IMR-90 (cell line): Measurements from ENCODE around the gene USP53. TPM values are rescaled to one million over a fixed set of nuclear protein-coding genes. Genes with fewer than 3 reads are reported as not detected.

ENCODE experiments used
- ATAC-seq: fragments of 200-7000 bp; cut with Tn5 transposase; 2 replicates; pipeline ENCODE4 v1.9.1; 2020; ENCODE audit warnings: low read depth, mild to moderate bottlenecking, moderate library complexity
- BruUV-seq: library from RNA; stranded (reverse); fragments of 400-500 nt; replicated peaks from 2 replicates; lab custom pipeline; 2021; lab: Mats Ljungman, UMichigan
- CTCF ChIA-PET: fragments of 300-600 bp; formaldehyde crosslinking; extraction: SDS; loops from one replicate; lab custom pipeline; 2021; ENCODE audit warnings: antibody characterized with exemption; lab: Yijun Ruan, JAX
- POLR2A ChIA-PET: fragments of 300-600 bp; sonication (Branson Sonifier 250); formaldehyde crosslinking; loops from one replicate; lab custom pipeline; 2022; ENCODE audit warnings: antibody characterized with exemption; ENCODE audit not compliant: unreplicated experiment; lab: Charles Lee
- DNase-seq: peaks from one replicate; pipeline ENCODE4 v3.0.0; 2013
- H2AFZ ChIP-seq: replicated peaks from 2 replicates; pipeline ENCODE3; 2013; ENCODE audit warnings: low read length, mild to moderate bottlenecking; ENCODE audit not compliant: poor library complexity
- H2AK5ac ChIP-seq: 2 replicates; pipeline ENCODE4 v1.6.1; 2013; ENCODE audit warnings: low read depth, low read length, inconsistent platforms
- H2AK9ac ChIP-seq: replicated peaks from 2 replicates; pipeline ENCODE3; 2013; ENCODE audit warnings: mild to moderate bottlenecking, low read depth, low read length, moderate library complexity; ENCODE audit not compliant: poor library complexity
- H2BK120ac ChIP-seq: 2 replicates; pipeline ENCODE4 v1.6.1; 2013; ENCODE audit warnings: low read depth, low read length, inconsistent platforms
- H2BK15ac ChIP-seq: 3 replicates; pipeline ENCODE4 v1.6.1; 2013; ENCODE audit warnings: low read depth, low read length, inconsistent platforms
- H2BK20ac ChIP-seq: 2 replicates; pipeline ENCODE4 v1.6.1; 2013; ENCODE audit warnings: low read depth, mild to moderate bottlenecking, inconsistent platforms, low read length, moderate library complexity
- H2BK5ac ChIP-seq: 2 replicates; pipeline ENCODE4 v1.6.1; 2013; ENCODE audit warnings: mild to moderate bottlenecking, low read depth, low read length, inconsistent platforms; ENCODE audit not compliant: poor library complexity, severe bottlenecking
- H3K14ac ChIP-seq: replicated peaks from 2 replicates; pipeline ENCODE4 v1.6.1; 2013; ENCODE audit warnings: low read depth, low read length, inconsistent platforms
- H3K18ac ChIP-seq: 2 replicates; pipeline ENCODE4 v1.6.1; 2013; ENCODE audit warnings: low read depth, low read length, control low read depth
- H3K23ac ChIP-seq: 2 replicates; pipeline ENCODE4 v1.6.1; 2013; ENCODE audit warnings: low read depth, low read length, inconsistent platforms
- H3K27ac ChIP-seq: 2 replicates; pipeline ENCODE4 v1.5.1; 2013; ENCODE audit warnings: mild to moderate bottlenecking, control low read depth, low read length; ENCODE audit not compliant: insufficient read depth
- H3K27me3 ChIP-seq: 2 replicates; pipeline ENCODE4 v1.6.1; 2013; ENCODE audit warnings: low read length; ENCODE audit not compliant: control insufficient read depth, insufficient read depth
- H3K36me3 ChIP-seq: 2 replicates; pipeline ENCODE4 v1.6.1; 2013; ENCODE audit warnings: low read length, mixed read lengths; ENCODE audit not compliant: control insufficient read depth, insufficient read depth
- H3K4ac ChIP-seq: 2 replicates; pipeline ENCODE4 v1.6.1; 2013; ENCODE audit warnings: low read depth, low read length, inconsistent platforms
- H3K4me1 ChIP-seq: 2 replicates; pipeline ENCODE4 v1.6.1; 2013; ENCODE audit warnings: low read length, mixed read lengths; ENCODE audit not compliant: control insufficient read depth, insufficient read depth
- H3K4me2 ChIP-seq: 2 replicates; pipeline ENCODE4 v1.6.1; 2013; ENCODE audit warnings: low read depth, mild to moderate bottlenecking, control low read depth, low read length, moderate library complexity
- H3K4me3 ChIP-seq: 2 replicates; pipeline ENCODE4 v1.5.1; 2013; ENCODE audit warnings: low read depth, mild to moderate bottlenecking, control low read depth, low read length, moderate library complexity; ENCODE audit not compliant: insufficient read depth
- H3K56ac ChIP-seq: 2 replicates; pipeline ENCODE4 v1.6.1; 2013; ENCODE audit warnings: low read length, inconsistent platforms; ENCODE audit not compliant: insufficient read depth; ENCODE audit errors: extremely low read depth
- H3K79me1 ChIP-seq, 2 experiments: 2 replicates each; pipeline ENCODE4 v1.6.1; 2013; ENCODE audit warnings: low read length in 2 of 2, inconsistent platforms in 1 of 2, low read depth in 1 of 2
- H3K9ac ChIP-seq: 2 replicates; pipeline ENCODE4 v1.6.1; 2013; ENCODE audit warnings: low read depth, low read length, control low read depth
- H3K9me1 ChIP-seq: 2 replicates; pipeline ENCODE4 v1.6.1; 2013; ENCODE audit warnings: low read length, inconsistent platforms; ENCODE audit not compliant: insufficient read depth
- H3K9me3 ChIP-seq: 2 replicates; pipeline ENCODE4 v1.6.1; 2013; ENCODE audit warnings: low read length; ENCODE audit not compliant: control insufficient read depth, insufficient read depth
- H4K20me1 ChIP-seq: 2 replicates; pipeline ENCODE4 v1.6.1; 2013; ENCODE audit warnings: low read length, inconsistent platforms; ENCODE audit not compliant: insufficient read depth
- H4K5ac ChIP-seq: 2 replicates; pipeline ENCODE4 v1.6.1; 2013; ENCODE audit warnings: mild to moderate bottlenecking, low read depth, low read length, control low read depth
- H4K8ac ChIP-seq, 2 experiments: 2 replicates each; pipeline ENCODE4 v1.6.1; 2013; ENCODE audit warnings: low read depth in 2 of 2, low read length in 2 of 2, control low read depth in 1 of 2, inconsistent platforms in 1 of 2
- H4K91ac ChIP-seq: 2 replicates; pipeline ENCODE4 v1.6.1; 2013; ENCODE audit warnings: low read depth, low read length, inconsistent platforms; ENCODE audit not compliant: insufficient read depth
- BHLHE40 ChIP-seq: fragments of 150-350 bp; IDR thresholded peaks from 2 replicates; pipeline ENCODE4 v1.6.1; 2016; ENCODE audit warnings: mild to moderate bottlenecking, low read depth, low read length
- CEBPB ChIP-seq: IDR thresholded peaks from 2 replicates; pipeline ENCODE4 v1.6.1; 2012; ENCODE audit warnings: low read depth, low read length, improper control_type of control experiment
- CHD1 ChIP-seq: IDR thresholded peaks from 2 replicates; pipeline ENCODE4 v1.6.1; 2012; ENCODE audit warnings: low read depth, low read length, improper control_type of control experiment
- ELK1 ChIP-seq: fragments of 150-350 bp; IDR thresholded peaks from 2 replicates; pipeline ENCODE4 v1.6.1; 2016; ENCODE audit warnings: low read depth, mild to moderate bottlenecking, low read length, moderate library complexity, borderline replicate concordance
- MXI1 ChIP-seq: IDR thresholded peaks from 2 replicates; pipeline ENCODE4 v1.6.1; 2012; ENCODE audit warnings: low read depth, mild to moderate bottlenecking, low read length, moderate library complexity, borderline replicate concordance
- NFE2L2 ChIP-seq: fragments of 150-350 bp; IDR thresholded peaks from 2 replicates; pipeline ENCODE4 v1.6.1; 2016; ENCODE audit warnings: low read depth, mild to moderate bottlenecking, low read length
- RFX5 ChIP-seq: IDR thresholded peaks from 2 replicates; pipeline ENCODE4 v1.8.0; 2012; ENCODE audit warnings: low read depth, mild to moderate bottlenecking, low read length, moderate library complexity
- USF2 ChIP-seq: fragments of 150-350 bp; IDR thresholded peaks from 2 replicates; pipeline ENCODE4 v1.6.1; 2017; ENCODE audit warnings: mild to moderate bottlenecking, antibody characterized with exemption, low read length, low read depth
- WGBS, 2 experiments: methylation state at CpG; one replicate each; pipeline versions ENCODE4 v1.1.5 to v1.1.7; 2013; ENCODE audit warnings: missing lambda C conversion rate in 2 of 2; ENCODE audit not compliant: insufficient read length in 1 of 2; ENCODE audit errors: extremely low coverage in 2 of 2; 5-methylcytosine and 5-hydroxymethylcytosine counted together
- dilution Hi-C: fragments of 300-500 bp; cut with HindIII; formaldehyde crosslinking; loops from one replicate; pipeline ENCODE4 v1.14.3; 2018; ENCODE audit warnings: low sequenced_read_pairs; ENCODE audit not compliant: unreplicated experiment
- in situ Hi-C: fragments of 300-500 bp; cut with MboI; formaldehyde crosslinking; loops from 3 replicates; pipeline ENCODE4 v1.14.3; 2019; ENCODE audit warnings: low sequenced_read_pairs, inconsistent platforms, mixed read lengths
- intact Hi-C: fragments of 100-400 bp; cut with micrococcal nuclease; formaldehyde crosslinking; loops from 2 replicates; pipeline ENCODE4 v1.10.0; 2022
- polyA plus RNA-seq, 3 experiments: library from polyadenylated mRNA; depleted of rRNA; stranded (reverse); fragments of >200 nt; gene quantifications; 2 replicates each; pipeline ENCODE4 v1.2.3, GENCODE V29; 2012; ENCODE audit warnings: low replicate concordance in 1 of 3
- total RNA-seq: library from RNA; depleted of rRNA; stranded (reverse); fragments of >200 nt; gene quantifications from 2 replicates; pipeline ENCODE4 v1.2.3, GENCODE V29; 2012

The USP53 gene
- total and polyA plus RNA-seq, 2 of the 4 experiments (the other 2 are of a cell fraction), result 11.2 to 24.0 TPM

GRCh38 chr4:119240568-119240967 lies 28.1 kb downstream of the USP53 start:
- peaks cover 15 to 20% of the 10 kb centered on the region in 2 experiments; a peak in 3 of 4 replicates for H3K79me1 ChIP-seq
- dilution Hi-C loops, result no loop called here
- no peak overlapping the region for H3K4ac ChIP-seq
- in situ Hi-C loops, result no loop called here
- no peaks in the 10 kb centered on the region for H3K27me3 ChIP-seq
- no peak overlapping the region for H2BK20ac ChIP-seq
- H3K4me3 ChIP-seq, result no peak overlapping the region
- peaks cover 6% of the 10 kb centered on the region for H3K36me3 ChIP-seq
- ATAC-seq, result no peak
- H2AFZ ChIP-seq, result no peak overlapping the region
- no peak overlapping the region for H2BK5ac ChIP-seq
- H4K8ac ChIP-seq, result no peak overlapping the region
- no peaks in the 10 kb centered on the region for H3K9me1 ChIP-seq
- no peak overlapping the region for H3K56ac ChIP-seq
- no peak overlapping the region for H2AK9ac ChIP-seq
- H2BK15ac ChIP-seq, result no peak overlapping the region
- DNase-seq, result no peak
- CTCF ChIA-PET, result no interaction called here
- no peak overlapping the region for H2AK5ac ChIP-seq
- H3K27ac ChIP-seq, result no peak overlapping the region
- H2BK120ac ChIP-seq, result no peak overlapping the region
- H4K5ac ChIP-seq, result no peak overlapping the region
- H3K9me3 ChIP-seq, result no peaks in the 10 kb centered on the region
- H3K4me2 ChIP-seq, result no peak overlapping the region
- TF ChIP-seq ELK1, result no peak
- no peak for TF ChIP-seq MXI1
- no peak for TF ChIP-seq USF2
- TF ChIP-seq CEBPB, result no peak
- no peak for TF ChIP-seq RFX5
- TF ChIP-seq NFE2L2, result no peak
- TF ChIP-seq BHLHE40, result no peak
- TF ChIP-seq CHD1, result no peak
- no CpG with 5 or more reads among the region's 2 CpGs for WGBS, 2 experiments
- H4K91ac ChIP-seq, result no peak overlapping the region
- POLR2A ChIA-PET, result no interaction called here
- no peak overlapping the region for H3K18ac ChIP-seq
- no TSS peak for BruUV-seq
- no peak overlapping the region for H3K23ac ChIP-seq
- 0 out of 2 replicates have a peak, but pooled peaks cover 3% of the 10 kb centered on the region for H4K20me1 ChIP-seq
- H3K4me1 ChIP-seq, result no peaks in the 10 kb centered on the region; the same call in 1 of the 2 replicates
- no peak overlapping the region for H3K9ac ChIP-seq
- intact Hi-C loops, result no loop called here
- no peak overlapping the region for H3K14ac ChIP-seq
